Hepatocyte (in vitro differentiated cells): Measurements from ENCODE around the gene TESMIN. TPM values are rescaled to one million over a fixed set of nuclear protein-coding genes. Genes with fewer than 3 reads are reported as not detected.

Experiments
- DNase-seq: peaks from one replicate; pipeline ENCODE4 v3.0.0-alpha.2; 2016; ENCODE audit warnings: low spot score
- H2AFZ ChIP-seq: fragments of 200-600 bp; sonication (generic); 2 replicates; pipeline ENCODE4 v1.6.0; 2016; ENCODE audit warnings: antibody characterized with exemption, mild to moderate bottlenecking
- H3K27ac ChIP-seq: fragments of 200-600 bp; sonication (generic); 2 replicates; pipeline ENCODE4 v1.5.1; 2016; ENCODE audit warnings: mild to moderate bottlenecking
- H3K27me3 ChIP-seq: fragments of 200-600 bp; sonication (generic); 2 replicates; pipeline ENCODE4 v1.6.1; 2016
- H3K36me3 ChIP-seq: fragments of 200-600 bp; sonication (generic); replicated peaks from 2 replicates; pipeline ENCODE4 v1.5.1; 2016; ENCODE audit warnings: low read depth; ENCODE audit not compliant: insufficient read depth
- H3K4me1 ChIP-seq: fragments of 200-600 bp; sonication (generic); 2 replicates; pipeline ENCODE4 v1.5.1; 2016; ENCODE audit warnings: mild to moderate bottlenecking, moderate library complexity; ENCODE audit not compliant: insufficient read depth
- H3K4me2 ChIP-seq: fragments of 200-600 bp; sonication (generic); 2 replicates; pipeline ENCODE4 v1.6.0; 2016
- H3K4me3 ChIP-seq: fragments of 200-600 bp; sonication (generic); 2 replicates; pipeline ENCODE4 v1.5.1; 2016; ENCODE audit warnings: mild to moderate bottlenecking
- H3K79me2 ChIP-seq: fragments of 200-600 bp; sonication (generic); 2 replicates; pipeline ENCODE4 v1.6.0; 2017; ENCODE audit warnings: mild to moderate bottlenecking
- H3K9me2 ChIP-seq: fragments of 200-600 bp; sonication (generic); replicated peaks from 2 replicates; pipeline ENCODE4 v1.6.0; 2017; ENCODE audit warnings: mild to moderate bottlenecking; ENCODE audit not compliant: insufficient read depth
- H3K9me3 ChIP-seq: fragments of 200-600 bp; sonication (generic); 2 replicates; pipeline ENCODE4 v1.5.1; 2016; ENCODE audit warnings: low read depth, mild to moderate bottlenecking
- H4K20me1 ChIP-seq: fragments of 200-600 bp; sonication (generic); 2 replicates; pipeline ENCODE4 v1.6.0; 2016; ENCODE audit warnings: mild to moderate bottlenecking; ENCODE audit not compliant: insufficient read depth, poor library complexity, severe bottlenecking
- EZH2 ChIP-seq: fragments of 200-600 bp; sonication (generic); IDR thresholded peaks from 2 replicates; pipeline ENCODE4 v1.6.1; 2016; ENCODE audit warnings: antibody characterized with exemption, mild to moderate bottlenecking, borderline replicate concordance
- EZH2phosphoT487 ChIP-seq: fragments of 200-600 bp; sonication (generic); IDR thresholded peaks from one replicate; pipeline ENCODE4 v1.6.1; 2018; ENCODE audit warnings: antibody characterized with exemption, mild to moderate bottlenecking, low read depth, moderate library complexity; ENCODE audit not compliant: unreplicated experiment, severe bottlenecking
- whole genome bisulfite sequencing: methylation state at CpG from one replicate; pipeline ENCODE4 v1.1.6; 2016; ENCODE audit warnings: low lambda C conversion rate; ENCODE audit errors: missing lambda C conversion rate; 5-methylcytosine and 5-hydroxymethylcytosine counted together
- polyA plus RNA-seq: library from polyadenylated mRNA; unstranded; fragments of >200 nt; fragmentation: Nextera tagmentation; extraction: Ambion mirVana; gene quantifications from 2 replicates; pipeline ENCODE4 v1.2.1, GENCODE V29; 2016
- total RNA-seq: library from RNA; depleted of rRNA; stranded (reverse); fragments of >200 nt; gene quantifications from 2 replicates; pipeline ENCODE4 v1.2.3, GENCODE V29; 2014
- TF ChIP-seq, protein P1 (sequence below): fragments of 200-600 bp; sonication (generic); IDR thresholded peaks from 2 replicates; pipeline ENCODE4 v1.5.1; 2016; ENCODE audit warnings: antibody characterized with exemption, mild to moderate bottlenecking; ENCODE audit not compliant: poor library complexity

The TESMIN gene
- total and polyA plus RNA-seq, 2 experiments from 2014 or later, result 1.5 to 6.7 TPM

DNA sequence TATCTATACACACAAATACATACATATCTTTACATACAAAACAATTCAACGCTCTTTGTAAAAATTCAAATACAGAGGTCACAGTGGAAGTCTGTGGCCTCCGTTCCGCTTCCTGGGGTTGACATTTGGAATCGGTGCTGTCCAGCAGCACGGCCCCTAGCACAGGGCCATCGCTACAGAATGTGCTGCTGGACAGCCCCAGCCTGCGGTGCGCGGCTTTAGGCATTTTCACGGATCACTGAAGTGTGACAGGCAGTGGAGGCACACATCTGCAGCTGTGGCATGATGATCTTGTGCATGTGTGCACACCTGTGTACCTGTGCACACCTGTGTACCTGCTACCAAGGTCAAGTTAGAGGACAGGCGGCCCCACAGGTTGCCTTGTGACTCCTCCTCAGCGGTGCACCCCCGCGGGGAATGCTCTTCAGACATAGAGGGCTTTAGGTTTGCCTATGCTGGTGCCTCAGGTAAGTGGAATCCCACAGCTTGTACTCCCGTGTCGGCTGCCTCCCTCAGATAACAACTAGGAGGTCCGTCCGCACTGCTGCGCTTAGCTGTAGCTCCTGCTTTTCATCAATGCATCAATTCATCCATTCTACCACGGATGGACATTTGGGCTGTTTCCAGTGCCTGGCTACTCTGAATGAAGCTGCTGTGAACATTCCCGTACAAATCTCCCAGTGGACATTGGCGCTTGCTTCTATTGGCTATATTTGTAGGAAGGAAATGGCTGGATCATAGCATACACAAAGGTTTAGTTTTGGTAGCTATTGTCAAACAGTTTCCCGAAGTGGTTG, 37.1 kb downstream of the TESMIN start:
- Histone ChIP-seq H3K27me3 (peaks cover 3% of the 10 kb centered on the region), H4K20me1 (no peaks in the 10 kb centered on the region), H3K36me3 (no peaks in the 10 kb centered on the region), H3K79me2 (no peaks in the 10 kb centered on the region), H3K9me2 (no peaks in the 10 kb centered on the region), H2AFZ (no peak overlapping the region), H3K9me3 (no peaks in the 10 kb centered on the region), H3K4me3 (no peak overlapping the region), H3K4me2 (no peak overlapping the region), H3K27ac (no peak overlapping the region), H3K4me1 (no peaks in the 10 kb centered on the region)
- 88% methylated on average over 23 of the region's 23 CpGs for WGBS
- TF ChIP-seq EZH2 (no peak), EZH2phosphoT487 (no peak)
- TF ChIP-seq, protein P1, sequence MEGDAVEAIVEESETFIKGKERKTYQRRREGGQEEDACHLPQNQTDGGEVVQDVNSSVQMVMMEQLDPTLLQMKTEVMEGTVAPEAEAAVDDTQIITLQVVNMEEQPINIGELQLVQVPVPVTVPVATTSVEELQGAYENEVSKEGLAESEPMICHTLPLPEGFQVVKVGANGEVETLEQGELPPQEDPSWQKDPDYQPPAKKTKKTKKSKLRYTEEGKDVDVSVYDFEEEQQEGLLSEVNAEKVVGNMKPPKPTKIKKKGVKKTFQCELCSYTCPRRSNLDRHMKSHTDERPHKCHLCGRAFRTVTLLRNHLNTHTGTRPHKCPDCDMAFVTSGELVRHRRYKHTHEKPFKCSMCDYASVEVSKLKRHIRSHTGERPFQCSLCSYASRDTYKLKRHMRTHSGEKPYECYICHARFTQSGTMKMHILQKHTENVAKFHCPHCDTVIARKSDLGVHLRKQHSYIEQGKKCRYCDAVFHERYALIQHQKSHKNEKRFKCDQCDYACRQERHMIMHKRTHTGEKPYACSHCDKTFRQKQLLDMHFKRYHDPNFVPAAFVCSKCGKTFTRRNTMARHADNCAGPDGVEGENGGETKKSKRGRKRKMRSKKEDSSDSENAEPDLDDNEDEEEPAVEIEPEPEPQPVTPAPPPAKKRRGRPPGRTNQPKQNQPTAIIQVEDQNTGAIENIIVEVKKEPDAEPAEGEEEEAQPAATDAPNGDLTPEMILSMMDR, result no peak
- no peak for DNase-seq

DNA sequence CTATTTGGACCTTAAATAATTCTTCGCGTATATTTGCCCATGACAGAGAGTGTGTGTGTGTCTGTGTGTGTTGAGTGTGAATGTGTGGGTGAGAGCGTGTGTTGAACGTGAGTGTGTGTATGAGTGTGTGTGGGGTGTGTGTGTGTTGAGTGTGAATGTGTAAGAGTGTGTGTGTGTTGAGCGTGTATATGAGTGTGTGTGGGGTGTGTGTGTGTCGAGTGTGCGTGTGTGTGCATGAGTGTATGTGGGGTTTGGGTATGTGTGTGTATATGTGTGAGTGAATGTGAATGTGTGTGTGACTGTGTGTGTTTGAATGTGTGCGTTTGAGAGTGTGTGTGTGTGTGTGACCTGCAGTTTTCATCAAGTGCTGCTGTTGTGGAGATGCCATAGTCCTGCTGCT, 40.2 kb downstream of the TESMIN start:
- Histone ChIP-seq H3K4me3 (no peak overlapping the region), H3K4me2 (no peak overlapping the region), H3K27ac (no peak overlapping the region), H3K79me2 (no peaks in the 10 kb centered on the region), H3K27me3 (peaks cover 3% of the 10 kb centered on the region), H3K9me2 (no peaks in the 10 kb centered on the region), H3K36me3 (no peaks in the 10 kb centered on the region), H2AFZ (no peak overlapping the region), H3K9me3 (no peaks in the 10 kb centered on the region), H4K20me1 (no peaks in the 10 kb centered on the region), H3K4me1 (no peaks in the 10 kb centered on the region)
- TF ChIP-seq EZH2phosphoT487 (no peak), EZH2 (no peak)
- TF ChIP-seq, protein P1, result no peak
- no peak for DNase-seq
- WGBS, result 96% methylated on average over 8 of the region's 8 CpGs

DNA sequence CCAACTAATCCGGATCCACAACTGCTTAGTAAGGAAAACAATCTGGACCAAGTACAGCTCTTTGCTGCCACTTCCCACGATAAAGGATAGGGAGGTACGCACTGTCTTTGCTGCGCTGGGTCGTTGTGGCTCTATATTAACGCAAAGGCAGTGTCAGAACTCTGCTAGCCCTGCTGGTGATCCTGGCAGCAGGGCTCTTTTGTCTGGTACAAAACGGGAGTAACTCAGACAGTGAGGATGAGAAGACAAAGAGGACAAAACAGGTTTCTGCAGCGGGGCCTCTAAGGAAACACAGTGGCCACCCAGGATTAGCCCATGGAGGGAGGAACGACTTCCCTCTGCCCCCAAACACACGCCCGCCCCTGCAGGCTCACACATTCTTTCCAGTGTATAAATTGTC, 40.9 kb downstream of the TESMIN start:
- WGBS, result 74% methylated on average over 11 of the region's 11 CpGs
- H4K20me1 ChIP-seq, result no peaks in the 10 kb centered on the region
- peaks cover 3% of the 10 kb centered on the region for H3K27me3 ChIP-seq
- H2AFZ ChIP-seq, result no peak overlapping the region
- no peak overlapping the region for H3K27ac ChIP-seq
- DNase-seq, result no peak
- H3K9me3 ChIP-seq, result no peaks in the 10 kb centered on the region
- H3K4me1 ChIP-seq, result no peaks in the 10 kb centered on the region
- H3K79me2 ChIP-seq, result no peaks in the 10 kb centered on the region
- H3K4me2 ChIP-seq, result no peak overlapping the region
- H3K4me3 ChIP-seq, result no peak overlapping the region
- no peaks in the 10 kb centered on the region for H3K36me3 ChIP-seq
- no peaks in the 10 kb centered on the region for H3K9me2 ChIP-seq
- TF ChIP-seq EZH2phosphoT487 (no peak), EZH2 (no peak)
- TF ChIP-seq, protein P1, result no peak
